ENCODE data around the gene VWC2L.

Gene VWC2L

GRCh38 chr2:214536625-214537024 lies 125.8 kb downstream of the VWC2L start:
- no peak for DNase-seq (ENCODE audit: low read depth in 2 of 2)

- DNase-seq (ENCODE audit: low read depth in 2 of 2): no peak
Observed at GRCh38 chr2:214537929-214538328, 127.1 kb downstream of the VWC2L start.

GRCh38 chr2:214542295-214542694 lies 131.4 kb downstream of the VWC2L start:
- no peak for DNase-seq (ENCODE audit: low read depth in 2 of 2)

- DNase-seq (ENCODE audit: low read depth in 2 of 2): no peak
Observed at GRCh38 chr2:214542866-214543265, 132.0 kb downstream of the VWC2L start.

GRCh38 chr2:214543386-214543955 lies 132.6 kb downstream of the VWC2L start:
- no peak for DNase-seq (ENCODE audit: low read depth in 2 of 2)

- no peak for DNase-seq (ENCODE audit: low read depth in 2 of 2)
Observed at GRCh38 chr2:214545898-214546542, 135.2 kb downstream of the VWC2L start.

- no peak for DNase-seq (ENCODE audit: low read depth in 2 of 2)
Observed at GRCh38 chr2:214547931-214548330, 137.1 kb downstream of the VWC2L start.

- no peak for DNase-seq (ENCODE audit: low read depth in 2 of 2)
Observed at GRCh38 chr2:214549946-214550345, 139.1 kb downstream of the VWC2L start.

- DNase-seq (ENCODE audit: low read depth in 2 of 2): no peak
Observed at GRCh38 chr2:214550786-214551185, 139.9 kb downstream of the VWC2L start.

- no peak for DNase-seq (ENCODE audit: low read depth in 2 of 2)
Observed at GRCh38 chr2:214557884-214558283, 147.0 kb downstream of the VWC2L start.

GRCh38 chr2:214558341-214558740 lies 147.5 kb downstream of the VWC2L start:
- no peak for DNase-seq (ENCODE audit: low read depth in 2 of 2)

- no peak for DNase-seq (ENCODE audit: low read depth in 2 of 2)
Observed at GRCh38 chr2:214560176-214560575, 149.3 kb downstream of the VWC2L start.

- no peak for DNase-seq (ENCODE audit: low read depth in 2 of 2)
Observed at GRCh38 chr2:214560618-214561190, 149.8 kb downstream of the VWC2L start.

GRCh38 chr2:214565246-214565645 lies 154.4 kb downstream of the VWC2L start:
- DNase-seq (ENCODE audit: low read depth in 2 of 2): no peak

GRCh38 chr2:214566457-214566856 lies 155.6 kb downstream of the VWC2L start:
- DNase-seq (ENCODE audit: low read depth in 2 of 2): no peak

- DNase-seq (ENCODE audit: low read depth in 2 of 2): no peak
Observed at GRCh38 chr2:214569419-214570035, 158.7 kb downstream of the VWC2L start.

GRCh38 chr2:214574084-214574781 lies 163.4 kb downstream of the VWC2L start:
- DNase-seq (ENCODE audit: low read depth in 2 of 2): no peak

- DNase-seq (ENCODE audit: low read depth in 2 of 2): no peak
Observed at GRCh38 chr2:214575030-214575429, 164.2 kb downstream of the VWC2L start.

- no peak for DNase-seq (ENCODE audit: low read depth in 2 of 2)
Observed at GRCh38 chr2:214575465-214575864, 164.6 kb downstream of the VWC2L start.

- no peak for DNase-seq (ENCODE audit: low read depth in 2 of 2)
Observed at GRCh38 chr2:214577769-214578168, 166.9 kb downstream of the VWC2L start.

GRCh38 chr2:214578442-214578841 lies 167.6 kb downstream of the VWC2L start:
- no peak for DNase-seq (ENCODE audit: low read depth in 2 of 2)

- no peak for DNase-seq (ENCODE audit: low read depth in 2 of 2)
Observed at GRCh38 chr2:214579035-214579434, 168.2 kb downstream of the VWC2L start.
